T-helper 17 cell (primary cell): Measurements from ENCODE around the gene BRSK1. TPM values are rescaled to one million over a fixed set of nuclear protein-coding genes. Genes with fewer than 3 reads are reported as not detected.

ENCODE experiments used
- ATAC-seq: fragments of 150-1000 bp; cut with Tn5 transposase; 2 replicates; pipeline ENCODE4 v1.10.0; 2021; ENCODE audit warnings: mild to moderate bottlenecking, moderate library complexity
- DNase-seq, 3 donors: peaks; one replicate each; pipeline versions ENCODE4 v3.0.0 to v3.0.0-alpha.2; 2020 to 2021
- H3K9me3 ChIP-seq: one replicate; pipeline ENCODE4 v1.7.0; 2013; ENCODE audit warnings: low read length, mild to moderate bottlenecking; ENCODE audit not compliant: control insufficient read depth, poor library complexity, severe bottlenecking
- H3K27ac Mint-ChIP-seq: one replicate; pipeline ENCODE4 v1.8.0; 2022; ENCODE audit warnings: mild to moderate bottlenecking, moderate library complexity, mixed read lengths
- H3K27me3 Mint-ChIP-seq: one replicate; pipeline ENCODE4 v1.8.0; 2022; ENCODE audit warnings: mixed read lengths
- H3K36me3 Mint-ChIP-seq: one replicate; pipeline ENCODE4 v1.8.0; 2022; ENCODE audit warnings: low read depth, mixed read lengths
- H3K4me1 Mint-ChIP-seq: one replicate; pipeline ENCODE4 v1.8.0; 2022; ENCODE audit warnings: mild to moderate bottlenecking, mixed read lengths
- H3K4me3 Mint-ChIP-seq: one replicate; pipeline ENCODE4 v1.8.0; 2022; ENCODE audit warnings: mild to moderate bottlenecking, moderate library complexity, mixed read lengths
- total RNA-seq, 4 donors: library from RNA in 2 of 4; stranded (reverse) in 2 of 4; gene quantifications; one replicate each; pipeline ENCODE4 v1.2.3 and lab custom pipeline; 2022 to 2026

Gene BRSK1
- total RNA-seq, 2 donors from 2014 or later: 3.0 to 7.4 TPM

DNA sequence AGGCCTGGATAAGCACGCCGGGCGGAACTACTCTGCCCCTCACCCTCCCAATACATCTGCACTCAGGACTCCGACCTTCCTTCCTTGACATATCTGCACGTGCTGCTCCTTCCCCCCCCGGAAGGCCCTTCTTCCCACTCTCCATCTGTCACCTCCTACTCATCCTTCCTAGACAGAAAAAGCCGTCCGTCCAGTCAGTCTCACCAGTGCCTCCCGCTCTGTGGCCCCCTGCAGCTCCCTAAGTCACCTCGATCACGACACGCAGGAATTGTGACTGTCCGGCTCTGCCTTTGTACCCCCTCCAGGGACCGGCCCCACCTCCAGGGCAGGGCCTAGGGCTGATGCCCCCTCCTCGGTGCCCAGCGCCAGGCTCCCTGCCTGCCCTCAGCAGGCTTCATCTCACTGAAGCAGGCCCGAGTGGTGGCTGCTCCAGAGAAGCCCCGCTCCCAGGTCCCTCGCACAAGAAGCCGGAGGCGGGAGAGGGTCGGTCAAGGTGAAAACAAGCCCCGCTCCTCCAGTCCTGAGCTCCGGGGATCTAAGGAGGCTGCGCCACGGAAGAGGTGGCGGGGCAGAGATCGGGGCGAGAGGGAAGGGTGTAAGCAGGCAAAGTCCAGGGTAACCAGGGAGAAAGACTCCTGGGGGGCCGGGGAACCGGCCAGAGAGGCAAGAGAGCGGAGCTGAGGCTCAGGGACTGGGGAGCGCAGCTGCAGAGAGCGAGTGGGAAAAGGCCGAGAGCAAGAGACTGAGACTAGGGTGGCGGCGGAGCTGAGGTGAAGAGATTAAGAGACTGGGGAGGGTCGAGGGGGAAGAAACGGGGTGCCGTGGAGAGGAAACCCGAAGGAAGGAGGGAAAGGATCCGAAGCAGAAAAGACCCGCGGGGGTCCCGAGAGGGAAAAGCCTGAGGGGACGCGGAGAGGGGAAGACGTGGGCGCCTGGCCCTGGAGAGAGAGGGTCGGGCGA is 26.1 kb upstream of the BRSK1 start:
- Mint-ChIP-seq H3K27me3 (no peaks in the 10 kb centered on the region), H3K27ac (peak overlapping the region; percentile 99), H3K4me1 (peaks cover 45% of the 10 kb centered on the region), H3K4me3 (peak overlapping the region; percentile 100), H3K36me3 (peaks cover 4% of the 10 kb centered on the region)
- ATAC-seq: no peak
- DNase-seq: no peak
- H3K9me3 ChIP-seq: no peaks in the 10 kb centered on the region

DNA sequence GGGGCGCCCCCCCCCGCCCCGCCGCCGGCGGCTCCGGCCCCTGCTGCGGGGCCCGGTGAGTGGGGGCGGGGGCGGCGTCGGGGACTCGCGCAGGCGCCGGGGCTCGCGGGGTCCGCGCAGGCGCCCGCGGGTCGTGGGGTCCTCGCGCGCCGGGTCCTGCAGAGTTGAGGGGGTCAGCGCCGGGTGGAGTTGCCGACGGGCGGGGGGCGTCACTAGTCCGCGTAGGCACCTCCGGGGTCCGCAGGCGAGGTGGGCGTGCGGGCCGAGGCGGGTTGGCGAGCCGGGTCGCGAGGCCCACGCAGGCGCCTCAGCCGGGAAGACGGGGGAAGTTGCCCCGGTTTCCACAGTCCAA is 25.3 kb upstream of the BRSK1 start:
- H3K4me1 Mint-ChIP-seq: peaks cover 41% of the 10 kb centered on the region
- ATAC-seq (peak; percentile 17), DNase-seq (peak in 2 of 3 donors; percentile 56 to 58)
- no peaks in the 10 kb centered on the region for H3K9me3 ChIP-seq
- H3K36me3 Mint-ChIP-seq: peaks cover 4% of the 10 kb centered on the region
- no peaks in the 10 kb centered on the region for H3K27me3 Mint-ChIP-seq
- peak overlapping the region; percentile 99 for H3K27ac Mint-ChIP-seq
- H3K4me3 Mint-ChIP-seq: peak overlapping the region; percentile 100

DNA sequence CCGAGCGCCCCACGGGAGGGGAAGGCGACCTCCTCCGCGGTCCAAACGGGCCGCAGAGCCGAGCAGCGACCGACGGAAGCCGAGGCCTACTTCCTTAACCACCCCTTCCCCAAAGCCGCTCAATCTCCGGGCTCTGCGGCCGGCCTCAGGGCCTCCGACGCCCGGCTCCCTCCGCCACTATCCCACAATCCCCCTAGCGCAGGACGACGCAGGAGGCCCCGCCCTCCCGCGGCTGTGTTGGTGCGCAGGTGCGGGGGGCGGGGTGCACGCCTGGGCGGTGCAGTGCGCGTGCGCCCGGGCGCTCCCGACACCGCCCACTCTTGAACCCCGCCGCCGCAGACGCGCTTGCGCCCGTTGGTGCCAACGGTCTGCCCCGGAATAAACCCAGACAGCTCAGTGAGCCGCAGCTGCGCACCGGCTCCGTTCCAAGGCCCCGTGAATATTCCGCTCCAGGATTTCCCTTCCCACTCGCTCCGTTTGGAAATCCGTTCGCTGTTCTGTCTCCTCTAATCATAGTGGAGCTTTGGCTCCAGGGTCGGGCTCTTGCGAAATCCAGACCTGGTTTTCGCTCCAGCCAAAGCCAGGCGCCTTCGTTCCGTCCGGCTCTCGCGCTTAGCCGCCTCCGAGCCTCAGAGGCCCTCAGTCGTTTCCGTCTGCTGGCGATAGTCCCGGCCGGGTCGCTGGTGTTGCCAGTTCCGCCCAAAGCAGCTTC is 24.8 kb upstream of the BRSK1 start, which contains the start of gene PPP6R1:
PPP6R1 (minus strand) TSS at position 190 of the 712 bp plus-strand sequence. CDS start 11,914 bp downstream, outside the sequence.
- Mint-ChIP-seq H3K27ac (peak within 1 kb of the TSS; percentile 99), H3K4me1 (peaks cover 36% of the 10 kb centered on the region), H3K4me3 (peak within 1 kb of the TSS; percentile 100), H3K27me3 (no peaks in the 10 kb centered on the region), H3K36me3 (peaks cover 4% of the 10 kb centered on the region)
- no peaks in the 10 kb centered on the region for H3K9me3 ChIP-seq
- DNase-seq: peak; percentile 90 to 96 (median 93)
- ATAC-seq: peak; percentile 83

DNA sequence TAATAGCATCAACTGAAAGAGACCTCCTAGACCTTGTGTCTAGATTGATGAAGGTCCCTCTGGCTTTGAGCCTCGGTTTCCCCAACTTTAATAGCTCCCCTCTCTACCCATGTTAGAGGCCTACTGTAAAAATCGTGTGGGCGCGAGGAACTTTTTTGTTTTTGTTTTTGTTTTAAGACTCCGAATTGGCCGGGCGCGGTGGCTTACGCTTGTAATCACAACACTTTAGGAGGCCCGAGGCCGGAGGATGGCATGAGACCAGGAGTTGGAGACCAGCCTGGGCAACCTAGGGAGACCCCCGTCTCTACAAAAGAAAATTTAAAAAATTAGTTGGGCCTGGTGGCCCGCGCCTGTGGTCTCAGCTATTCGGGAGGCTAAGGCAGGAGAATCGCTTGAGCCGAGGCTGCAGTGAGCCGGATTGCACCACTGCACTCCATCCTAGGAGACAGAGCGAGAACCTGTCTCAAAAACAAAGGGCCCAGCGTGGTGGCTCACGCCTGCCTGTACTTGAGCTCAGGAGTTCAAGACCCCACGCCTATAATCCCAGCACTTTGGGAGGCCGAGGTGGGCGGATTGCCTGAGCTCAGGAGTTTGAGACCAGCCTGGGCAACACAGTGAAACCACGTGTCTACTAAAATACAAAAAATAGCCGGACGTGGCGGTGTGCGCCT is 24.1 kb upstream of the BRSK1 start:
- no peaks in the 10 kb centered on the region for H3K9me3 ChIP-seq
- no peak for DNase-seq
- ATAC-seq: no peak
- H3K27ac Mint-ChIP-seq: peak overlapping the region; percentile 99
- H3K4me3 Mint-ChIP-seq: peak overlapping the region; percentile 95
- H3K27me3 Mint-ChIP-seq: no peaks in the 10 kb centered on the region
- peaks cover 29% of the 10 kb centered on the region for H3K4me1 Mint-ChIP-seq
- peaks cover 4% of the 10 kb centered on the region for H3K36me3 Mint-ChIP-seq

DNA sequence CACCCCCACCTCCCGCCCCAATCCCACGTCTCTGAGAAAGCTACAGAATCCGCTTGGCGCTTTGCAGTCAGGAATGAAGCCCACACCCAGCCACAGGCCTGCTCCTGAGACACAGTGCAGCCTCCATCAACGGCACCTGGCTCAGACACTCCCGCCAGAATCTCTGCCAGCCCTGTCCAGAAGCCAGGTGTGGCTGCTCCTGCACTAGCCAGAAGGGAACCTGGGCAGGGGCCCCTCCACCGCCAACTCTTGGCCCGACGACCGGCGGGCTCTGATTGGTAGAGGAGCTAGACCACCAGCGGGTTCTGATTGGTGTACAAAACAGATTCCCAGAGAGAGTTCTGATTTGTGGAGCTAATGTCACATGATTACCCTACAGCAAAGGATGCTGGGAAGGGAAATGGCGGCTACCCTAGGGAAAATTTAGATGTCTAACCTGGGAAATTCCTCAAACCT is 22.1 kb upstream of the BRSK1 start:
- H3K27ac Mint-ChIP-seq: no peak overlapping the region
- no peaks in the 10 kb centered on the region for H3K27me3 Mint-ChIP-seq
- H3K36me3 Mint-ChIP-seq: peaks cover 8% of the 10 kb centered on the region
- no peaks in the 10 kb centered on the region for H3K9me3 ChIP-seq
- ATAC-seq (no peak), DNase-seq (no peak)
- H3K4me1 Mint-ChIP-seq: peaks cover 13% of the 10 kb centered on the region
- H3K4me3 Mint-ChIP-seq: no peak overlapping the region

DNA sequence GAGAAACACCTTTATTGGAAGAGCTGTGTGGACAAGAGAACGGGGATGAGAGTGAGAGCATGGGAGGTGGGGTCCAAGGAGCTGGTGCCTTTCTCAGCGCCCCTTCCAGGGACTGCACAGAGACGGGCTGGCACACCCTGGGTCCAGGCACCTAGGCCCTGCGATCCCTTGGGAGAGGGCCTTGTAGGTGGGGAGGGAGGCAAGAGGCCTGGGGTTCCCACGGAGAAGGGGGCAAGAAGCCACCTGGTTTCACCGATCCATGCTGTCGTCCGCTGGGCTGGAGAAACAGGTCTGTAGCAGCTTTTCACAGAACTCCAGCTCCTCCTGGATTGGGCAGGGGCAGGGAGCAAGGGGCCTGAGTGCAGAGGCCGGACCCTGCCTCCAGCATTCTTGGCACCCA is 21.4 kb upstream of the BRSK1 start:
- no peak for DNase-seq
- Mint-ChIP-seq H3K36me3 (peaks cover 8% of the 10 kb centered on the region), H3K27ac (peak overlapping the region; percentile 29), H3K4me1 (peaks cover 8% of the 10 kb centered on the region), H3K4me3 (no peak overlapping the region), H3K27me3 (no peaks in the 10 kb centered on the region)
- ATAC-seq: no peak
- no peaks in the 10 kb centered on the region for H3K9me3 ChIP-seq

DNA sequence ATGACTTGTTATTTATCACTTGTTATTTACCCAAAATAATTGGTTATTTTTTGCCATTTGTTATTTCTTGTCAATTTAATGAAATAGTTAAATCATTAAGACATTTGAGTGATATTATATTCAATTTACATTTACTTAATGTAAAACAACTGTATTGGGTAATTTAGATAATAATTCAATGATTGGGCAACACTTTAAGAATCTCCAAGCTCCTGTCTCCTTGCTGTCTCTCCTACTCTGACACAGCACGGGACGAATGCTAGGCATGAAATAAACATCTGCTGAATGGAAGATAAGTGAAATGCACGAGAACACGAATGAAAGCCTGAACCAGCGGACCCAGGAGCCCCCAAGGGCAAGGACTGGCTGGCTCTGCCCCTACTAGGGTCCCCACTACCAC is 19.3 kb upstream of the BRSK1 start:
- no peak for ATAC-seq
- Mint-ChIP-seq H3K27me3 (no peaks in the 10 kb centered on the region), H3K4me1 (no peaks in the 10 kb centered on the region), H3K27ac (no peak overlapping the region), H3K4me3 (no peak overlapping the region), H3K36me3 (peaks cover 4% of the 10 kb centered on the region)
- DNase-seq: no peak
- no peaks in the 10 kb centered on the region for H3K9me3 ChIP-seq

DNA sequence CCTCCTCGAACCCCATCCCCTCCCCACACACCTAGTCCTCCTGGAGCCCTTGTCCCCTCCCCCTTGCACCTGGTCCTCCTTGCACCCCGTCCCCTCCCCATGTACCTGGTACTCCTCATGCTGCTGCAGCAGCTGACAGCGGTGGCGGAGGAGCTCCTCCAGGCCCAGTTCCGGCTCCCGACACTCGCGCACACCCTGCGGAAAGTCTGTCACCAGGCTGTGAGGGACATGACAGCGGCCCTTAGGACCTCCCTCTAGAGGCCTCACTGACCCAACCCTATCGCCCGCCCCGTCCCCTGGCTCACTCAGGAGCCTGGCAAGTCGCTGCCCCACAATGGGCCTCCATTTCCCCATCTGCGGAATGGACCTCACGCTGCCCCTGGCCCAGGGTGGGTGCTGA is 18.6 kb upstream of the BRSK1 start:
- DNase-seq (no peak), ATAC-seq (no peak)
- Mint-ChIP-seq H3K36me3 (peaks cover 4% of the 10 kb centered on the region), H3K27me3 (no peaks in the 10 kb centered on the region), H3K4me1 (no peaks in the 10 kb centered on the region), H3K4me3 (no peak overlapping the region), H3K27ac (no peak overlapping the region)
- no peaks in the 10 kb centered on the region for H3K9me3 ChIP-seq

DNA sequence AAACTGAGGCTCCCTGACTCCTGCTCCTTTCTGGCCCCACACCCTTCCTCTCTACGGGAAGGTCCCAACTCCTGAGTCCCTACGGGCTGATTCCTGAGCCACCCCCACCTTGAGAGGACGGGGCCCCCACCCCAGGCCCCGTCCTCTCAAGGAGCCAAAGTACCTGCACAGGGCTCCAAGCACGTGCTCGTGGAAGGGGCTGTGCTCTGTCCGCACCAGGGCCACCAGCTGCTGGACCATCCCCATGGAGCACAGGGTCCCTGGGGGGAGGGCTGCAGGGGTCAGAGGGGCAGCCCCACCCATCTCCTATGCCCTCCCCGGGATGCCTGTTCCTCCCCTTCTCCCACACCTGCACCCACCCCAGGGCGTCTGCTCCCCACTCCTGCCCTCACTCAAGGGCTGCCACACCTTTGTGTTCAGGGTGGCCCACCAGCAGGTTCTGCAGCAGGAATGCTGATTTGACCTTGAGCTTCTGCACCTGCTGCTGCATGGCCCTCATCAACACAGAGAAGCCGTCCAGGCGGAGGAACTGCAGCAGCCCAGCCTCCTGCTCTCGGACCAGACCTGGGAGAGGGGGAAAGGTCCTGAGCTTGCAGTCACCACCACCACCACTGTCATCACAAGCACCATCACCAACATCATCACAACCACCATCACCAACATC is 17.9 kb upstream of the BRSK1 start:
- Mint-ChIP-seq H3K4me1 (peaks cover 3% of the 10 kb centered on the region), H3K4me3 (no peak overlapping the region), H3K27me3 (no peaks in the 10 kb centered on the region), H3K36me3 (peaks cover 8% of the 10 kb centered on the region), H3K27ac (no peak overlapping the region)
- ATAC-seq (no peak), DNase-seq (no peak)
- H3K9me3 ChIP-seq: no peaks in the 10 kb centered on the region

DNA sequence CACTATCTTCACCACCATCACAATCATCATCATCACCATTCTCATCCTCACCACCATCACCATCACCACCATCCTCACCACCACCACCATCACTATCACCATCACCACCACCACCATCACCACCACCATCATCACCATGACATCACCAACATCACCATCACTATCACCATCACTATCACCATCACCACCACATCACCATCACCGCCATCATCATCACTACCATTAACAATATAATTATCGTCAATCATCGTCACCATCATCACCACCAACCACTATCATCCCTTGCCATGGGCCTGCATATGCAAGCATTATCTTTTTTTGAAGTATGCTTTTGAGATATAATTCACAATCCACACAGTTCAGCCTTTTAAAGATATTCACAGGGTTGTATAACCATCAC is 17.4 kb upstream of the BRSK1 start:
- H3K9me3 ChIP-seq: no peaks in the 10 kb centered on the region
- ATAC-seq: no peak
- H3K27me3 Mint-ChIP-seq: no peaks in the 10 kb centered on the region
- H3K4me3 Mint-ChIP-seq: no peak overlapping the region
- no peak overlapping the region for H3K27ac Mint-ChIP-seq
- DNase-seq: no peak
- H3K4me1 Mint-ChIP-seq: peaks cover 4% of the 10 kb centered on the region
- peaks cover 8% of the 10 kb centered on the region for H3K36me3 Mint-ChIP-seq

DNA sequence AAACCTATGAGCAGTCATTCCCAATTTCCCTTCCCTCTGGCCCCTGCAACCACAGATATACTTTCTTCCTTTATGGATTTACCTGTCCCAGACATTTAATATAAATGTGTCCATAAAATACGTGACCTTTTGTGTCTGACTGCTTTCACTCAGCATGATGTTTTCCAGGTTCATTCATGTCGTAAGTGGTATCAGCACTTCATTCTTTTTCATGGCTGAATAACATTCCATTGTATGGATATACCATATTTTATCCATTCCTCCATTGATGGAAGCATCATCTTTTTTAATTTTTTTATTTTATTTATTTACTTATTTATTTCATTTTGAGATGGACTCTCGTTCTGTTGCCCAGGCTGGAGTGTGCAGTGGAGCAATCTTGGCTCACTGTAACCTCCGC is 17.0 kb upstream of the BRSK1 start:
- no peak overlapping the region for H3K4me3 Mint-ChIP-seq
- no peak overlapping the region for H3K27ac Mint-ChIP-seq
- H3K4me1 Mint-ChIP-seq: peaks cover 4% of the 10 kb centered on the region
- no peak for DNase-seq
- H3K9me3 ChIP-seq: no peaks in the 10 kb centered on the region
- no peaks in the 10 kb centered on the region for H3K27me3 Mint-ChIP-seq
- no peak for ATAC-seq
- peaks cover 8% of the 10 kb centered on the region for H3K36me3 Mint-ChIP-seq

DNA sequence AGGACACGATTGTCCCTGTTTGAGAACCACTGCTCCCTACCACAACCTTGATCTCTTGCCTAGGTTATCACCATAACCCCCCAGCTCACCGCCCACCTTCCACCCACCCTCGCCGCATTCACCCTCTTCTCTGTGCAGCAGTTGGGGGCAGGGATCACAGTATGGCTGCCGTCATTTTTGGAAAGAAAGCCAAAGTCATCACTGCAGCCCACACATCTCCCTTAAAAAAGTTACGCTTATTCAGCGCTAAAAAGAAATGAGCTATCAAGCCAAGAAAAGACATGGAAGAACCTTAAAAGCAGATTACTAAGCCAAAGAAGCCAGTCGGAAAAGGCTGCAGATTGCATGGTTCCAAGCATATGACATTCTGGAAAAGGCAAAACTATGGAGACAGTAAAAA is 14.5 kb upstream of the BRSK1 start:
- Mint-ChIP-seq H3K36me3 (peaks cover 13% of the 10 kb centered on the region), H3K4me1 (peaks cover 9% of the 10 kb centered on the region), H3K27ac (no peak overlapping the region), H3K4me3 (no peak overlapping the region), H3K27me3 (no peaks in the 10 kb centered on the region)
- no peaks in the 10 kb centered on the region for H3K9me3 ChIP-seq
- ATAC-seq (no peak), DNase-seq (no peak)
